Measurements from ENCODE around the gene NFIX. TPM values are rescaled to one million over a fixed set of nuclear protein-coding genes. Genes with fewer than 3 reads are reported as not detected.

The NFIX gene
- total RNA-seq, 4 donors from 2014 or later = 25.4 to 53.1 (median 29.3) TPM

DNA sequence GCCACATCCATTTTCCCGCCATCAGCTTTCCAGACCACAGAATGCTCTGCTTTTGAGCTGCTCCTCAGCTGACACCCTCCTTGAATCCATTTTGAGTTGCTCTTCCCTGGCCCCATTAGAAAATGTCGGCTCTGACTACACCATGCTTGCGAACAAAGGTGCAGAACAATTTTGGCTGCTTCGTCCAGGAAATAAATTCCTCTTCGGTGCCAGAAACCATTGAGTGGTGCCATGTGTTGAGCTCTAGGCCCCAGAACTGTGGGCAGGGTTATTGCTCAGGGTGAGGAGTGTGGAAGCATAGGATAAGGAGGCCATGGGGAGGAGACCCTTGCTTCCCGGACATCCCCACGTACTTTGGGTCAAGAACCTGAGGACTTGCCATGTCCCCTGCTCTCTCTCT lies 52.1 kb downstream of the NFIX start:
- TF ChIP-seq POLR2A (IDR thresholded peaks at IDR 0.05) = no peak
- TF ChIP-seq POLR2AphosphoS5 (IDR thresholded peaks at IDR 0.05) = no peak
- TF ChIP-seq, protein P1, sequence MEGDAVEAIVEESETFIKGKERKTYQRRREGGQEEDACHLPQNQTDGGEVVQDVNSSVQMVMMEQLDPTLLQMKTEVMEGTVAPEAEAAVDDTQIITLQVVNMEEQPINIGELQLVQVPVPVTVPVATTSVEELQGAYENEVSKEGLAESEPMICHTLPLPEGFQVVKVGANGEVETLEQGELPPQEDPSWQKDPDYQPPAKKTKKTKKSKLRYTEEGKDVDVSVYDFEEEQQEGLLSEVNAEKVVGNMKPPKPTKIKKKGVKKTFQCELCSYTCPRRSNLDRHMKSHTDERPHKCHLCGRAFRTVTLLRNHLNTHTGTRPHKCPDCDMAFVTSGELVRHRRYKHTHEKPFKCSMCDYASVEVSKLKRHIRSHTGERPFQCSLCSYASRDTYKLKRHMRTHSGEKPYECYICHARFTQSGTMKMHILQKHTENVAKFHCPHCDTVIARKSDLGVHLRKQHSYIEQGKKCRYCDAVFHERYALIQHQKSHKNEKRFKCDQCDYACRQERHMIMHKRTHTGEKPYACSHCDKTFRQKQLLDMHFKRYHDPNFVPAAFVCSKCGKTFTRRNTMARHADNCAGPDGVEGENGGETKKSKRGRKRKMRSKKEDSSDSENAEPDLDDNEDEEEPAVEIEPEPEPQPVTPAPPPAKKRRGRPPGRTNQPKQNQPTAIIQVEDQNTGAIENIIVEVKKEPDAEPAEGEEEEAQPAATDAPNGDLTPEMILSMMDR (IDR thresholded peaks at IDR 0.05) = no peak
- TF ChIP-seq EP300 (IDR thresholded peaks at IDR 0.05; ENCODE audit: low read depth) = no peak
- WGBS, 2 donors (ENCODE audit: low coverage in 1 of 2) = 87 to 100% methylated on average over 2 to 7 of the region's 7 CpGs
- Histone ChIP-seq H3K4me1 (peaks cover 23 to 53% (median 29%) of the 10 kb centered on the region in 4 donors), H3K9me3 (no peaks in the 10 kb centered on the region), H3K36me3 (no peaks in the 10 kb centered on the region), H3K27me3 (no peaks in the 10 kb centered on the region), H3K4me3 (no peak overlapping the region), H3K27ac (no peak overlapping the region)
- intact Hi-C loops (cut with DNase I; ENCODE audit: low total_unique reads) (no loop called here), in situ Hi-C loops (cut with MboI; ENCODE audit: low pct_ligation_motif_present in 1 of 4, low pct_unique_long_range_greater_than_20kb in 1 of 4, low sequenced_read_pairs in 3 of 4) (no loop called here)
- DNase-seq = no peak

DNA sequence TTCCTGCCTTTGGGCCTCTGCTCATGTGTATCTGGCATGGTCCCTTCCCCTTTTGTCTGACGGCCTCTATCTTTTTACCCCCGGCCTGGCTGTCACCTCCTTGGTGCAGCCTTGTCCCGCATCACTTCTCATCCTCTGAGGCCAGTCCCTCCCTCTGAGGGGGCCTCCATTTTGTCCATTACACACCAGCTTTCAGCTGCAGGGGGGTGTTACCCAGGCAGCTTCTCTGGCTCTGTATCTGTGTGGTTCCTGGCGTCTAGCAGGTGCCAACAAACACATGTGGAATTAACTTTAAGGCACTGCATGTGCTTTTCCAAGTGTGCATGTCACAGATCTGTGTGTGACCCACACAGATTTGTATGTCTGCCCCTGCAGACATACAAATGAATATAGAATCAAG lies 55.0 kb downstream of the NFIX start:
- no peak for TF ChIP-seq POLR2AphosphoS5 (IDR thresholded peaks at IDR 0.05)
- TF ChIP-seq EP300 (IDR thresholded peaks at IDR 0.05; ENCODE audit: low read depth) = no peak
- no peak for TF ChIP-seq POLR2A (IDR thresholded peaks at IDR 0.05)
- TF ChIP-seq, protein P1 (IDR thresholded peaks at IDR 0.05) = no peak
- WGBS, 2 donors (ENCODE audit: low coverage in 1 of 2) = 63 to 67% methylated on average over 1 to 4 of the region's 4 CpGs
- intact Hi-C loops (cut with DNase I; ENCODE audit: low total_unique reads) = no loop called here
- Histone ChIP-seq H3K4me1 (peaks cover 45 to 64% (median 52%) of the 10 kb centered on the region in 4 donors), H3K36me3 (no peaks in the 10 kb centered on the region), H3K4me3 (no peak overlapping the region), H3K27ac (peak overlapping the region in 2 of 4 donors; percentile 92 to 94), H3K9me3 (no peaks in the 10 kb centered on the region), H3K27me3 (no peaks in the 10 kb centered on the region)
- in situ Hi-C loops (cut with MboI; ENCODE audit: low pct_ligation_motif_present in 1 of 4, low pct_unique_long_range_greater_than_20kb in 1 of 4, low sequenced_read_pairs in 3 of 4) = no loop called here
- no peak for DNase-seq

DNA sequence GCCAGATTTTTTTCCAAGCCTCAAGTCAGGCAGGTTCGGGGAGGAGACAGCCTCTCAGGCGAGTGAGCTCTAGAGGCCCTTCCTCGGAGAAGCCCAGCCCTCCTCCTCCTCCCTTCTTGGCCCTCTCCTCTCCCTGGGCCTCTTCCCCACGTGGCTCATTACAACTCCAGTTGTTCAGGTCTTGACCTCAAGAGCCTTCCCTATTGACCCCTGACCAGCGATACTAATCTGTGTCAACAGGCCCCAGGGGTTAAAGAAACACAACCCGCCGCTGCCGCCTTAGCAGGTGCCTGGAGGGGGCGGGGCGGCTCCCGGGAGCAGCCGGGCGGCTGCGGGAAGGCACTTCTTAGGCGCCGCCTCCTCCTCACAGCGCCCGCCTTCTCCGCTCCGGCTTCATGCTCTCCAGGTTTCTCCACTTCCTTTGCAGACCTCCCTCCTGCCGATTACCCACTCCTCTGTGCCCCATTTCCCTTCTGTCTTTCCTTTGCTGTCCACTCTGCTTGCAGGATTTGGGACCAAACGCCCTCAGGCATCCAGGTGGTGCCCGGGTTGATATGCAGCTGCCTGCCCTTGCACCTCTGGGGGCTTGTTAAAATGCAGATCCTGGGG lies 56.4 kb downstream of the NFIX start:
- Histone ChIP-seq H3K9me3 (no peaks in the 10 kb centered on the region), H3K4me3 (peak overlapping the region in 2 of 4 donors; percentile 6 to 8), H3K4me1 (peaks cover 59 to 67% (median 65%) of the 10 kb centered on the region in 4 donors), H3K27me3 (no peaks in the 10 kb centered on the region), H3K36me3 (no peaks in the 10 kb centered on the region), H3K27ac (peak overlapping the region; percentile 86 to 94 (median 92))
- WGBS, 2 donors (ENCODE audit: low coverage in 1 of 2) = 0 to 3% methylated on average over 7 to 23 of the region's 23 CpGs
- intact Hi-C loops (cut with DNase I; ENCODE audit: low total_unique reads) = no loop called here
- TF ChIP-seq EP300 (IDR thresholded peaks at IDR 0.05; ENCODE audit: low read depth) (no peak), POLR2A (IDR thresholded peaks at IDR 0.05) (no peak), POLR2AphosphoS5 (IDR thresholded peaks at IDR 0.05) (no peak)
- TF ChIP-seq, protein P1 (IDR thresholded peaks at IDR 0.05) = no peak
- in situ Hi-C loops (cut with MboI; ENCODE audit: low pct_ligation_motif_present in 1 of 4, low pct_unique_long_range_greater_than_20kb in 1 of 4, low sequenced_read_pairs in 3 of 4) = no loop called here
- peak; percentile 76 for DNase-seq

DNA sequence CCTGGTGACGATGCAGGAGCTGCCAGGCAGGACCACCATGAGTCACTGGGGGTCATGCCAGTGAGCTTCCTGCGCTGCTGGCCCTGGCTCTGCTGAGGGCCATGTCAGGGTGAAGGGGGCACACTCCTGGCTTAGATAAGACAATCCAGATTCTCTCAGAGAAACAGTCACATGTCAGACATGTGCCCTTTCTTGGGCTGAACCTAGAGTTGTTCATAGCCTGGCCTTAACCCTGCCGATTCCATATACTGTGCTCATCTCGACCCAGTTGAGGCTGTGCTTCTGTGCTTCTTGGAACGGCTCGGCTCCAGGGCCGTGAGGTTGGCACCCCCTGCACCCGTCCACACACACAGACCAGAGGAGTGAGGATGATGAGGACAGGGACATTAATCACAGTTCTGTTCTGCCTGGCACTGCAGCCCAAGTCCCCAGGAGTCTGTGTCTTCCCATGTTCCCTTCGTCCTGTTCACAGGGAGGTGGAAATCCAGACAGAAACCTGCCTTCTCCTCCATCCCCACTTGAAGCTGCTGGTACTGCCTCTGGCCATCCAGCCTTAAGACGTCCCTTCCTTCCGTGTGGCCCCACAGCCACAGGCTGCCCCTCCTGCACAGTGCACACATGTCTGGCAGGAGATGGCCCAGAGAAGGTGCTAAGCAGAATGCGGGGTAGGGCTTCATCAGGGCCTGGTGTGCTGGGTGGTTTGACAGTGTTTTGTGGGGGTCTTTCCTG lies 57.3 kb downstream of the NFIX start:
- no peaks in the 10 kb centered on the region for H3K27me3 ChIP-seq
- in situ Hi-C loops (cut with MboI; ENCODE audit: low pct_ligation_motif_present in 1 of 4, low pct_unique_long_range_greater_than_20kb in 1 of 4, low sequenced_read_pairs in 3 of 4) = no loop called here
- no peak overlapping the region for H3K4me3 ChIP-seq
- 63% methylated on average over 12 of the region's 12 CpGs; no CpG with 5 or more reads in 1 of the 2 donors for WGBS, 2 donors (ENCODE audit: low coverage in 1 of 2)
- H3K36me3 ChIP-seq = no peaks in the 10 kb centered on the region
- H3K4me1 ChIP-seq = peaks cover 69 to 77% (median 75%) of the 10 kb centered on the region in 4 donors
- peak overlapping the region; percentile 86 to 94 (median 92) for H3K27ac ChIP-seq
- intact Hi-C loops (cut with DNase I; ENCODE audit: low total_unique reads) = no loop called here
- DNase-seq = no peak
- TF ChIP-seq, protein P1 (IDR thresholded peaks at IDR 0.05) = no peak
- TF ChIP-seq EP300 (IDR thresholded peaks at IDR 0.05; ENCODE audit: low read depth) (no peak), POLR2A (IDR thresholded peaks at IDR 0.05) (no peak), POLR2AphosphoS5 (IDR thresholded peaks at IDR 0.05) (no peak)
- no peaks in the 10 kb centered on the region for H3K9me3 ChIP-seq
